MM.1S (cell line): ENCODE results near the gene MB.

ENCODE experiments used
- EZH2phosphoT487 ChIP-seq: fragments of 300-600 bp; sonication (generic); IDR thresholded peaks from 2 replicates; pipeline ENCODE4 v1.6.1; 2018; ENCODE audit warnings: antibody characterized with exemption, low read length
- TF ChIP-seq, protein P1 (sequence below): fragments of 300-600 bp; sonication (generic); IDR thresholded peaks from 2 replicates; pipeline ENCODE4 v1.5.1; 2016; ENCODE audit warnings: antibody characterized with exemption, low read length, mixed read lengths

DNA sequence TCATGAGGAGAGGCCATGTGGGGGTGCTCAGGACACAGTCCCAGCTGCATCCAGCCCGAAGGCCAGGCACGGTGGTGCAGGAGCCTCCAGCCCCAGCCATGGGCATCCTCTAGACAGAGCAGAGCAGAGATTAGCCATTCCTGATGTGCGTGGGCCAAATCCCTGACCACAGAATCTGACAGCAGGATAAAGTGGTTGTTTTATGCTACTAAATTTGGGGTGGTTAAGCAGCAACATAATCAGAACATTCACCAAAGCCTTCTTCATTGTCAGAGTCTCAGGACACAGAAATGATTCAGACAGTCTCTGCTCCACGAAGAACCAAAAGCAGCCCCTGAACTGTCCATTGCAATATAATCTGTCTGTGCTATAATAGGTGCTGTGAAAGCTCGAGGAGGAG, 56.8 kb downstream of the MB start:
- TF ChIP-seq EZH2phosphoT487 = no peak
- TF ChIP-seq, protein P1, sequence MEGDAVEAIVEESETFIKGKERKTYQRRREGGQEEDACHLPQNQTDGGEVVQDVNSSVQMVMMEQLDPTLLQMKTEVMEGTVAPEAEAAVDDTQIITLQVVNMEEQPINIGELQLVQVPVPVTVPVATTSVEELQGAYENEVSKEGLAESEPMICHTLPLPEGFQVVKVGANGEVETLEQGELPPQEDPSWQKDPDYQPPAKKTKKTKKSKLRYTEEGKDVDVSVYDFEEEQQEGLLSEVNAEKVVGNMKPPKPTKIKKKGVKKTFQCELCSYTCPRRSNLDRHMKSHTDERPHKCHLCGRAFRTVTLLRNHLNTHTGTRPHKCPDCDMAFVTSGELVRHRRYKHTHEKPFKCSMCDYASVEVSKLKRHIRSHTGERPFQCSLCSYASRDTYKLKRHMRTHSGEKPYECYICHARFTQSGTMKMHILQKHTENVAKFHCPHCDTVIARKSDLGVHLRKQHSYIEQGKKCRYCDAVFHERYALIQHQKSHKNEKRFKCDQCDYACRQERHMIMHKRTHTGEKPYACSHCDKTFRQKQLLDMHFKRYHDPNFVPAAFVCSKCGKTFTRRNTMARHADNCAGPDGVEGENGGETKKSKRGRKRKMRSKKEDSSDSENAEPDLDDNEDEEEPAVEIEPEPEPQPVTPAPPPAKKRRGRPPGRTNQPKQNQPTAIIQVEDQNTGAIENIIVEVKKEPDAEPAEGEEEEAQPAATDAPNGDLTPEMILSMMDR = no peak
